Omental fat pad (tissue), 4 donors: ENCODE measurements around the gene PERM1. TPM values are rescaled to one million over a fixed set of nuclear protein-coding genes. Genes with fewer than 3 reads are reported as not detected.

Source experiments
- ATAC-seq: fragments of 150-250 bp; one replicate; pipeline ENCODE4 v1.9.1; 2016; ENCODE audit warnings: mild to moderate bottlenecking, moderate library complexity; ENCODE audit not compliant: low FRiP score
- DNase-seq: peaks from one replicate; pipeline ENCODE4 v3.0.0-alpha.2; 2019; ENCODE audit warnings: low spot score
- total RNA-seq, 4 donors: library from RNA; depleted of rRNA; stranded (reverse); fragments of >200 nt; gene quantifications; one replicate each; pipeline ENCODE4 v1.1.0, GENCODE V29; 2016
- TF ChIP-seq, protein P1 (sequence below), 3 donors: fragments of 450-650 bp; IDR thresholded peaks; one replicate each; pipeline ENCODE4 v1.5.1; 2016 to 2017; ENCODE audit warnings: antibody characterized with exemption in 3 of 3, mild to moderate bottlenecking in 3 of 3, moderate library complexity in 2 of 3

The PERM1 gene
- total RNA-seq, 4 donors from 2014 or later: 0.36 to 1.4 TPM; not detected in 2

DNA sequence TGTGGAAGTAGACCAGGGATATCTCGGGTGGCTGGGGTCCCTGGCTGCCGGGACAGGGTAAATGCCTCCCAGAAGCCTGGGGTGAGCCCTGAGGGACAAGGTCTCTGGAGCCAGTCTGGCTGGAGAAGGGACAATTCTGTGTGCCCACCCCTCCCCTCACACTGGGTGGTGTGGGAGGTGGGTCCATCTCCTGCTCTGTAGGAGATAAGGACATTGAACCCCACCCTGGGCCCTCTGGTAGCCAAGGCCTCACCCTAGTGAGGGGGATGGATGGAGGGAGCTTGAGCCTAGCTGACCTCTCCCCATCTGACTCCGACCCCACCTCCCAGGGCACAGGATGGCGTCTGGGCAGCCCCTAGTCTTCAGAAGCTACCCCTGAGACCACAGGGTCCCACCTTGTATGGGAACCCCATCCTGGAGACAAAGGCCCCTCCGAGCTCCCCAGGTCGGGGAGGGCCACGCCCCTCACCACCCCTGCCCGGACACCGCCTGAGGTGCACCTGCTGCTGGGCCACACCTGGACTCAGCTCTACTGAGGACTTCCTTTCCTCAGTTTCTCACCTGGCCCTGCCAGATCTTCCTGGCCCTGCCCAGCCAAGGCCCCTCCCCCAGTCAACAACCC, 42.4 kb upstream of the PERM1 start:
- DNase-seq: no peak
- no peak for ATAC-seq
- TF ChIP-seq, protein P1, sequence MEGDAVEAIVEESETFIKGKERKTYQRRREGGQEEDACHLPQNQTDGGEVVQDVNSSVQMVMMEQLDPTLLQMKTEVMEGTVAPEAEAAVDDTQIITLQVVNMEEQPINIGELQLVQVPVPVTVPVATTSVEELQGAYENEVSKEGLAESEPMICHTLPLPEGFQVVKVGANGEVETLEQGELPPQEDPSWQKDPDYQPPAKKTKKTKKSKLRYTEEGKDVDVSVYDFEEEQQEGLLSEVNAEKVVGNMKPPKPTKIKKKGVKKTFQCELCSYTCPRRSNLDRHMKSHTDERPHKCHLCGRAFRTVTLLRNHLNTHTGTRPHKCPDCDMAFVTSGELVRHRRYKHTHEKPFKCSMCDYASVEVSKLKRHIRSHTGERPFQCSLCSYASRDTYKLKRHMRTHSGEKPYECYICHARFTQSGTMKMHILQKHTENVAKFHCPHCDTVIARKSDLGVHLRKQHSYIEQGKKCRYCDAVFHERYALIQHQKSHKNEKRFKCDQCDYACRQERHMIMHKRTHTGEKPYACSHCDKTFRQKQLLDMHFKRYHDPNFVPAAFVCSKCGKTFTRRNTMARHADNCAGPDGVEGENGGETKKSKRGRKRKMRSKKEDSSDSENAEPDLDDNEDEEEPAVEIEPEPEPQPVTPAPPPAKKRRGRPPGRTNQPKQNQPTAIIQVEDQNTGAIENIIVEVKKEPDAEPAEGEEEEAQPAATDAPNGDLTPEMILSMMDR (IDR thresholded peaks at IDR 0.05): no peak

DNA sequence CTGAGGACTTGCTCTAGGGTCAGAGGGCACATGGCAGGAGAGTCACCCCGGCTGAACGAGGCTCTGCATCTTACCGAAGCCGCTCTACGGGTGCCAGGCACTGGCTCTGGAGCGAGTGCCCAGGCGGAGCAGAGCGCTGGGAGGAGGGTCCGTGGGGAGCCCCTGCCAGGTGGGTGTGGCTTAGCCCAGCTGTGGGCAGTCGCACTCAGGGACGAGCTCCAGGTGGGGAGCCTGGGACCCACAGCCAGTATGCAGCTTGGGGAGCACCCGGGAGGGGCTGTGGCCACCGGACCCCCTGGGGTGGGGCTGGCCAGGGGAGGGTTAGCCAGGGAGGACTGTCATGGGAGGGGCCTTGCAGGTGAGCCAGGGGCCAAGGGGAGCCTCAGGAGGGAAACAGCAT, 41.8 kb upstream of the PERM1 start:
- ATAC-seq: no peak
- TF ChIP-seq, protein P1 (IDR thresholded peaks at IDR 0.05): no peak
- no peak for DNase-seq

- DNase-seq (no peak), ATAC-seq (no peak)
- TF ChIP-seq, protein P1 (IDR thresholded peaks at IDR 0.05): no peak
Measured at GRCh38 chr1:1022302-1023009, 40.6 kb upstream of the PERM1 start.

GRCh38 chr1:1021920-1022259, 40.0 kb upstream of the PERM1 start:
- TF ChIP-seq, protein P1 (IDR thresholded peaks at IDR 0.05): no peak
- DNase-seq (no peak), ATAC-seq (no peak)

DNA sequence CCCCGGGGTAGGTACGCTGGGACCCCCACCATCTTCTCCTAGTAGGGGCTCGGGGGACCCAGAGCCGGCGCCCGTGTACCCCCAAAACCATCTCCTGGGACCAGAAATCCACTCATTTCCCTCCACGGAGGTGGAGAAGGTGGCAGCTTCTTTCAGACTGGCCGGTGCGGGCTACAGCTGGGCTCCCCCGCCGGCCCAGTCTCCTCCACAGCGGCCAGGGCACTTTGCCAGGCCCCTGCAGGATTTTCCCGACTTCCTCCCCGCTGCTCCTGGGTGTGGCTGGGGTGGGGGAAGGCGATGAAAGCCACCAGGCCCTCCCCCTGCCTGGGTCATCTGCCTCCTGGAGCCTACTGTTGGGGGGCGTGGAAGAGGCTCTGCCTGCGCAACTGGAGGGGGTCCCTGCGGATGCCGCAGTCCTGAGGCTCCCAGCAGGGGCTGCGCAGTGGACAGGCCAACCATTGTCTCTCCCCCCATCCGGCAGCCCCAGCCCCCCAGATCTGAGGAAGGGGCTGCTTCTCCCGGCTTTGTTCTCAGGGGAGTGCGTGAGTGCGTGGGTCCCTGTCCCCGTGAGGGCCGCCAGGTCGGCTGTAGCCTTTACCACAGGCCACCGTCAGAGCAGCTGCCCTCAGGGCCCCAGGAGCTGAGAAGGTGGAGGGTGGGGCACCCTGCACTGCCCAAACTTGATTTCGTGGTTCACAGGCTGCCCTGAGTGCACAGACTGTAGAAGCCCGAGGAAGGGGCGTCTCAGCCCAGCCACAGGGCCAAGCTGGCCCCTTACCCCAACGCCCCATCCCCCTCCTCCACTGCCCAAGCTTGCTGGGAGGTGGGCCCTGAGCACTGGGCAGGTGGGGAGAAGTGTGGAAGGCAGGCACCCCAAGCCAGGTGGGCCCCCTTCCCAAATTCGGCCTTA, 39.4 kb upstream of the PERM1 start:
- no peak for ATAC-seq
- TF ChIP-seq, protein P1 (IDR thresholded peaks at IDR 0.05): no peak
- no peak for DNase-seq

GRCh38 chr1:1020415-1021009, 38.6 kb upstream of the PERM1 start:
- no peak for ATAC-seq
- DNase-seq: no peak
- TF ChIP-seq, protein P1 (IDR thresholded peaks at IDR 0.05): no peak
